ENCODE measurements around the gene SPN.
A peak's percentile ranks its signal among the peaks of the same experiment; 100 is the strongest.
"Not testable (repeated sequence)": the region's sequence is repeated elsewhere in the genome, so short reads cannot be mapped to it uniquely, and the experiment has no call there.

Gene SPN

GRCh38 chr16:29663016-29663806, at the start of gene SPN:
Gene SPN (plus strand): TSS chr16:29663247. CDS start chr16:29663729, 482 bp downstream.
- peaks cover 85% of the 10 kb centered on the region for H3K4me1 Mint-ChIP-seq
- H3K36me3 Mint-ChIP-seq, result peaks cover 1% of the 10 kb centered on the region
- H3K4me3 Mint-ChIP-seq, result peak within 1 kb of the TSS; percentile 96
- peak within 1 kb of the TSS; percentile 94 for H3K27ac Mint-ChIP-seq
- H3K27me3 Mint-ChIP-seq, result no peaks in the 10 kb centered on the region
- H3K9me3 Mint-ChIP-seq, result no peaks in the 10 kb centered on the region

- H3K4me1 Mint-ChIP-seq, H3K27me3 Mint-ChIP-seq, H3K9me3 Mint-ChIP-seq: not testable (repeated sequence)
- peaks cover 11% of the 10 kb centered on the region for H3K36me3 Mint-ChIP-seq
- H3K4me3 Mint-ChIP-seq, result peak overlapping the region; percentile 97
- peak overlapping the region; percentile 100 for H3K27ac Mint-ChIP-seq
Observed at GRCh38 chr16:29613307-29614057, 49.6 kb upstream of the SPN start.

- not testable (repeated sequence) for H3K27ac Mint-ChIP-seq, H3K36me3 Mint-ChIP-seq, H3K27me3 Mint-ChIP-seq, H3K9me3 Mint-ChIP-seq, H3K4me1 Mint-ChIP-seq, H3K4me3 Mint-ChIP-seq
Observed at GRCh38 chr16:29614691-29615314, 48.2 kb upstream of the SPN start.

GRCh38 chr16:29616127-29616526, 46.9 kb upstream of the SPN start:
- H3K9me3 Mint-ChIP-seq, H3K27ac Mint-ChIP-seq: not testable (repeated sequence)

GRCh38 chr16:29620591-29620990, 42.5 kb upstream of the SPN start:
- not testable (repeated sequence) for H3K9me3 Mint-ChIP-seq, H3K4me1 Mint-ChIP-seq, H3K4me3 Mint-ChIP-seq, H3K27ac Mint-ChIP-seq, H3K27me3 Mint-ChIP-seq, H3K36me3 Mint-ChIP-seq

More at GRCh38 chr16:29616127-29616526, 46.9 kb upstream of the SPN start:
- H3K27me3 Mint-ChIP-seq, H3K4me1 Mint-ChIP-seq, H3K36me3 Mint-ChIP-seq, H3K4me3 Mint-ChIP-seq: not testable (repeated sequence)

- H3K36me3 Mint-ChIP-seq, H3K9me3 Mint-ChIP-seq, H3K4me1 Mint-ChIP-seq, H3K4me3 Mint-ChIP-seq, H3K27ac Mint-ChIP-seq, H3K27me3 Mint-ChIP-seq: not testable (repeated sequence)
Observed at GRCh38 chr16:29622738-29623137, 40.3 kb upstream of the SPN start.

GRCh38 chr16:29623253-29623652, 39.8 kb upstream of the SPN start:
- not testable (repeated sequence) for H3K4me1 Mint-ChIP-seq, H3K4me3 Mint-ChIP-seq, H3K27me3 Mint-ChIP-seq, H3K36me3 Mint-ChIP-seq, H3K9me3 Mint-ChIP-seq, H3K27ac Mint-ChIP-seq

- not testable (repeated sequence) for H3K27ac Mint-ChIP-seq, H3K4me3 Mint-ChIP-seq, H3K27me3 Mint-ChIP-seq, H3K4me1 Mint-ChIP-seq, H3K36me3 Mint-ChIP-seq, H3K9me3 Mint-ChIP-seq
Observed at GRCh38 chr16:29625114-29625513, 37.9 kb upstream of the SPN start.

- peak overlapping the region; percentile 39 for H3K4me3 Mint-ChIP-seq
- not testable (repeated sequence) for H3K9me3 Mint-ChIP-seq, H3K4me1 Mint-ChIP-seq, H3K27me3 Mint-ChIP-seq, H3K36me3 Mint-ChIP-seq
- H3K27ac Mint-ChIP-seq, result peak overlapping the region; percentile 86
Observed at GRCh38 chr16:29626778-29627331, 36.2 kb upstream of the SPN start.

- H3K27me3 Mint-ChIP-seq, H3K36me3 Mint-ChIP-seq, H3K4me3 Mint-ChIP-seq, H3K4me1 Mint-ChIP-seq, H3K9me3 Mint-ChIP-seq, H3K27ac Mint-ChIP-seq: not testable (repeated sequence)
Observed at GRCh38 chr16:29627661-29628075, 35.4 kb upstream of the SPN start.

- not testable (repeated sequence) for H3K9me3 Mint-ChIP-seq, H3K27me3 Mint-ChIP-seq, H3K4me3 Mint-ChIP-seq, H3K27ac Mint-ChIP-seq, H3K36me3 Mint-ChIP-seq, H3K4me1 Mint-ChIP-seq
Observed at GRCh38 chr16:29628707-29629106, 34.3 kb upstream of the SPN start.

GRCh38 chr16:29629318-29629717, 33.7 kb upstream of the SPN start:
- H3K4me3 Mint-ChIP-seq, H3K27me3 Mint-ChIP-seq, H3K4me1 Mint-ChIP-seq, H3K27ac Mint-ChIP-seq, H3K36me3 Mint-ChIP-seq, H3K9me3 Mint-ChIP-seq: not testable (repeated sequence)

- not testable (repeated sequence) for H3K27ac Mint-ChIP-seq, H3K36me3 Mint-ChIP-seq, H3K4me3 Mint-ChIP-seq, H3K9me3 Mint-ChIP-seq, H3K4me1 Mint-ChIP-seq, H3K27me3 Mint-ChIP-seq
Observed at GRCh38 chr16:29631658-29632057, 31.4 kb upstream of the SPN start.

GRCh38 chr16:29635902-29636301, 27.1 kb upstream of the SPN start:
- H3K9me3 Mint-ChIP-seq, H3K36me3 Mint-ChIP-seq, H3K27me3 Mint-ChIP-seq, H3K4me3 Mint-ChIP-seq, H3K27ac Mint-ChIP-seq, H3K4me1 Mint-ChIP-seq: not testable (repeated sequence)

- not testable (repeated sequence) for H3K36me3 Mint-ChIP-seq, H3K9me3 Mint-ChIP-seq, H3K4me3 Mint-ChIP-seq, H3K27ac Mint-ChIP-seq, H3K27me3 Mint-ChIP-seq
- peaks cover 12% of the 10 kb centered on the region for H3K4me1 Mint-ChIP-seq
Observed at GRCh38 chr16:29636368-29636767, 26.7 kb upstream of the SPN start.

GRCh38 chr16:29638751-29639150, 24.3 kb upstream of the SPN start:
- H3K4me1 Mint-ChIP-seq, result peaks cover 17% of the 10 kb centered on the region
- not testable (repeated sequence) for H3K27ac Mint-ChIP-seq, H3K36me3 Mint-ChIP-seq, H3K4me3 Mint-ChIP-seq, H3K9me3 Mint-ChIP-seq, H3K27me3 Mint-ChIP-seq

All from activated naive CD4-positive, alpha-beta T cell treated with anti-CD3 and anti-CD28 coated beads, Interleukin-2, amount 50 U/mL, for 24 hours (primary cell).